Measurements from ENCODE around the gene DNAJC22.
A peak's percentile ranks its signal among the peaks of the same experiment; 100 is the strongest.
"Not testable (repeated sequence)": the region's sequence is repeated elsewhere in the genome, so short reads cannot be mapped to it uniquely, and the experiment has no call there.

The DNAJC22 gene

GRCh38 chr12:49367381-49368239, 20.9 kb downstream of the DNAJC22 start, which contains the start of gene SPATS2:
TSS of gene SPATS2 (plus strand) at chr12:49367462. CDS start at chr12:49461013, 93,551 bp downstream.
- peak in 1 of 2 donors; percentile 87 for DNase-seq (ENCODE audit: extremely low read depth in 1 of 2, low read depth in 1 of 2)

- DNase-seq (ENCODE audit: extremely low read depth in 1 of 2, low read depth in 1 of 2): no peak
Observed at GRCh38 chr12:49368240-49368600, 21.5 kb downstream of the DNAJC22 start.

GRCh38 chr12:49369411-49370145, 22.9 kb downstream of the DNAJC22 start:
- no peak for DNase-seq (ENCODE audit: extremely low read depth in 1 of 2, low read depth in 1 of 2)

- DNase-seq (ENCODE audit: extremely low read depth in 1 of 2, low read depth in 1 of 2): no peak
Observed at GRCh38 chr12:49370539-49370938, 23.9 kb downstream of the DNAJC22 start.

- no peak for DNase-seq (ENCODE audit: extremely low read depth in 1 of 2, low read depth in 1 of 2)
Observed at GRCh38 chr12:49375406-49375805, 28.7 kb downstream of the DNAJC22 start.

GRCh38 chr12:49377386-49377785, 30.7 kb downstream of the DNAJC22 start:
- DNase-seq (ENCODE audit: extremely low read depth in 1 of 2, low read depth in 1 of 2): no peak

GRCh38 chr12:49380184-49380583, 33.5 kb downstream of the DNAJC22 start:
- not testable (repeated sequence) for DNase-seq (ENCODE audit: extremely low read depth in 1 of 2, low read depth in 1 of 2)

- peak in 1 of 2 donors; percentile 45 for DNase-seq (ENCODE audit: extremely low read depth in 1 of 2, low read depth in 1 of 2)
Observed at GRCh38 chr12:49388682-49389386, 42.1 kb downstream of the DNAJC22 start.

- DNase-seq (ENCODE audit: extremely low read depth in 1 of 2, low read depth in 1 of 2): no peak
Observed at GRCh38 chr12:49389387-49389703, 42.7 kb downstream of the DNAJC22 start.

GRCh38 chr12:49397000-49397399, 50.3 kb downstream of the DNAJC22 start:
- no peak for DNase-seq (ENCODE audit: extremely low read depth in 1 of 2, low read depth in 1 of 2)

GRCh38 chr12:49400304-49400703, 53.6 kb downstream of the DNAJC22 start:
- no peak for DNase-seq (ENCODE audit: extremely low read depth in 1 of 2, low read depth in 1 of 2)
